OCI-LY1 (cell line): ENCODE results near the gene SNTG2.

Experiments used
- H2AFZ ChIP-seq: fragments of 200-600 bp; sonication (generic), shearing (Covaris generic); 2 replicates; pipeline ENCODE4 v1.6.0; 2014; ENCODE audit warnings: antibody characterized with exemption, mild to moderate bottlenecking, low read length
- H3F3A ChIP-seq: fragments of 200-600 bp; sonication (generic), shearing (Covaris generic); 2 replicates; pipeline ENCODE4 v1.6.0; 2014; ENCODE audit warnings: mild to moderate bottlenecking, antibody characterized with exemption, low read length, moderate library complexity; ENCODE audit not compliant: insufficient read depth
- H3K27ac ChIP-seq: fragments of 200-600 bp; sonication (generic); 2 replicates; pipeline ENCODE4 v1.5.1; 2014; ENCODE audit warnings: low read length, mixed run types, mild to moderate bottlenecking, low read depth; ENCODE audit not compliant: poor library complexity, severe bottlenecking
- H3K27me3 ChIP-seq: fragments of 200-600 bp; sonication (generic); 2 replicates; pipeline ENCODE4 v1.6.0; 2014; ENCODE audit warnings: antibody characterized with exemption, mild to moderate bottlenecking, low read length, moderate library complexity; ENCODE audit not compliant: insufficient read depth
- H3K36me3 ChIP-seq: fragments of 200-600 bp; sonication (generic); 2 replicates; pipeline ENCODE4 v1.6.1; 2014; ENCODE audit warnings: mild to moderate bottlenecking, antibody characterized with exemption, low read length, moderate library complexity, mixed read lengths; ENCODE audit not compliant: insufficient read depth
- H3K4me1 ChIP-seq: fragments of 200-600 bp; sonication (generic); 2 replicates; pipeline ENCODE4 v1.5.1; 2014; ENCODE audit warnings: mild to moderate bottlenecking, low read length, moderate library complexity; ENCODE audit not compliant: insufficient read depth, severe bottlenecking
- H3K4me2 ChIP-seq: fragments of 200-600 bp; sonication (generic), shearing (Covaris generic); 2 replicates; pipeline ENCODE4 v1.6.1; 2014; ENCODE audit warnings: low read length
- H3K4me3 ChIP-seq: fragments of 200-600 bp; sonication (generic); 2 replicates; pipeline ENCODE4 v1.5.1; 2014; ENCODE audit warnings: low read length, low read depth, mild to moderate bottlenecking, mixed read lengths; ENCODE audit not compliant: poor library complexity, severe bottlenecking
- H3K79me2 ChIP-seq: fragments of 200-600 bp; shearing (Covaris generic); 2 replicates; pipeline ENCODE4 v1.6.1; 2016; ENCODE audit warnings: mixed run types, low read length, mixed read lengths; ENCODE audit not compliant: insufficient read depth
- H3K9ac ChIP-seq: fragments of 200-600 bp; sonication (generic), shearing (Covaris generic); 2 replicates; pipeline ENCODE4 v1.6.1; 2014; ENCODE audit warnings: mild to moderate bottlenecking, low read length, mixed read lengths
- H3K9me2 ChIP-seq: fragments of 200-600 bp; sonication (generic), shearing (Covaris generic); 2 replicates; pipeline ENCODE4 v1.6.1; 2014; ENCODE audit warnings: low read depth, mild to moderate bottlenecking, low read length, mixed read lengths
- H3K9me3 ChIP-seq: fragments of 200-600 bp; shearing (Covaris generic); 2 replicates; pipeline ENCODE4 v1.6.1; 2014; ENCODE audit warnings: low read length, mixed read lengths
- H4K20me1 ChIP-seq: fragments of 200-600 bp; sonication (generic), shearing (Covaris generic); 2 replicates; pipeline ENCODE4 v1.6.0; 2016; ENCODE audit warnings: mild to moderate bottlenecking, low read length; ENCODE audit not compliant: insufficient read depth
- CTCF ChIP-seq: fragments of 200-600 bp; sonication (generic), shearing (Covaris generic); IDR thresholded peaks from 2 replicates; pipeline ENCODE4 v1.5.1; 2017; ENCODE audit warnings: mild to moderate bottlenecking, antibody characterized with exemption, low read length, moderate library complexity, mixed read lengths
- EZH2 ChIP-seq: fragments of 200-600 bp; sonication (generic), shearing (Covaris generic); IDR thresholded peaks from 2 replicates; pipeline ENCODE4 v1.8.0; 2017; ENCODE audit warnings: borderline replicate concordance, mixed run types, mild to moderate bottlenecking, antibody characterized with exemption, low read length, moderate library complexity, mixed read lengths

The SNTG2 gene

GRCh38 chr2:1234731-1235308 is 284.2 kb downstream of the SNTG2 start:
- no peaks in the 10 kb centered on the region for H3F3A ChIP-seq
- no peaks in the 10 kb centered on the region for H3K79me2 ChIP-seq
- H3K9ac ChIP-seq = no peak overlapping the region
- H3K4me1 ChIP-seq = no peaks in the 10 kb centered on the region
- no peak overlapping the region for H3K4me3 ChIP-seq
- TF ChIP-seq EZH2 (no peak), CTCF (no peak)
- H3K9me3 ChIP-seq = no peaks in the 10 kb centered on the region
- H3K27me3 ChIP-seq = no peaks in the 10 kb centered on the region
- no peak overlapping the region for H3K4me2 ChIP-seq
- no peak overlapping the region for H3K27ac ChIP-seq
- H3K9me2 ChIP-seq = no peaks in the 10 kb centered on the region
- no peaks in the 10 kb centered on the region for H4K20me1 ChIP-seq
- H2AFZ ChIP-seq = no peak overlapping the region
- no peaks in the 10 kb centered on the region for H3K36me3 ChIP-seq

- H4K20me1 ChIP-seq = no peaks in the 10 kb centered on the region
- TF ChIP-seq EZH2 (no peak), CTCF (no peak)
- H3K27me3 ChIP-seq = no peaks in the 10 kb centered on the region
- no peaks in the 10 kb centered on the region for H3K36me3 ChIP-seq
- H3K4me3 ChIP-seq = no peak overlapping the region
- H3K9me3 ChIP-seq = no peaks in the 10 kb centered on the region
- H3F3A ChIP-seq = no peaks in the 10 kb centered on the region
- H3K4me2 ChIP-seq = no peak overlapping the region
- H2AFZ ChIP-seq = no peak overlapping the region
- H3K9me2 ChIP-seq = no peaks in the 10 kb centered on the region
- no peaks in the 10 kb centered on the region for H3K4me1 ChIP-seq
- no peak overlapping the region for H3K27ac ChIP-seq
- no peaks in the 10 kb centered on the region for H3K79me2 ChIP-seq
- no peak overlapping the region for H3K9ac ChIP-seq
These were observed 285.2 kb downstream of the SNTG2 start for GRCh38 chr2:1235806-1236205.

GRCh38 chr2:1236606-1237005 is 286.0 kb downstream of the SNTG2 start:
- no peak overlapping the region for H3K4me2 ChIP-seq

More at GRCh38 chr2:1236606-1237005, 286.0 kb downstream of the SNTG2 start:
- H3K36me3 ChIP-seq = no peaks in the 10 kb centered on the region
- H3K27ac ChIP-seq = no peak overlapping the region
- H3K79me2 ChIP-seq = no peaks in the 10 kb centered on the region
- H4K20me1 ChIP-seq = no peaks in the 10 kb centered on the region
- no peak overlapping the region for H3K4me3 ChIP-seq
- H3K9me3 ChIP-seq = no peaks in the 10 kb centered on the region
- H2AFZ ChIP-seq = no peak overlapping the region
- no peaks in the 10 kb centered on the region for H3K27me3 ChIP-seq
- no peak overlapping the region for H3K9ac ChIP-seq
- no peaks in the 10 kb centered on the region for H3F3A ChIP-seq
- no peaks in the 10 kb centered on the region for H3K9me2 ChIP-seq
- TF ChIP-seq CTCF (no peak), EZH2 (no peak)
- no peaks in the 10 kb centered on the region for H3K4me1 ChIP-seq
